GM12878 (cell line): ENCODE measurements around the gene RPL21.

ENCODE experiments used
- CHD2 ChIP-seq: IDR thresholded peaks from 2 replicates; pipeline ENCODE4 v1.6.1; 2011; ENCODE audit warnings: low read depth, low read length, improper control_type of control experiment, borderline replicate concordance
- CTCF ChIP-seq, 3 experiments: IDR thresholded peaks in 2 of 3; conservative IDR thresholded peaks in 1 of 3; 2 replicates each; pipeline ENCODE4 v1.5.1; 2011; ENCODE audit warnings: low read depth in 3 of 3, low read length in 3 of 3, mild to moderate bottlenecking in 3 of 3, control low read depth in 2 of 3, moderate library complexity in 2 of 3, inconsistent platforms in 1 of 3, mixed read lengths in 1 of 3; ENCODE audit not compliant: control insufficient read depth in 2 of 3, insufficient read depth in 1 of 3; ENCODE audit errors: extremely low read depth in 1 of 3
- SP1 ChIP-seq: IDR thresholded peaks from one replicate; pipeline ENCODE4 v1.6.1; 2011; ENCODE audit warnings: low read depth, low read length
- ZNF217 ChIP-seq: fragments of 450-650 bp; IDR thresholded peaks from 2 replicates; pipeline ENCODE4 v1.6.1; 2017; ENCODE audit warnings: antibody characterized with exemption, mild to moderate bottlenecking

DNA sequence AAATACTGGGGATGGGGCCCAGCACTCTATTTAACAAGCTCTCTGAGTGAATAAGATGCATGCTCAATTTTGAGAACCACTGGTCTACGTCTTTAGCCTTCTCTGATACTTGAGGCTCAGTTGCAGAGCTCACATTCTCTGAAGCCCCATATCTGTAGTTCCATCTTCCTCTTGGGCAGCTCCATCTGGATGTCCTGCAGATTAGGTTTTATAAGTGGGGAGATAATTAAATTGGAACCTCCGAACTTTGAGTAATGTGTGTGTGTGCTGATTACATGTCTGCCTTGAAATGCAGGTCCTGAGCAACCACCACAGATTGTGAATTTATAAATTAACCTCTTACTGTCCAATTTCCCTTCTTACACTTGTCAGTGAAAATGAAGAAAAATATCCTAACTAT lies 12.1 kb downstream of the RPL21 start:
- no peak for TF ChIP-seq CTCF (IDR thresholded peaks at IDR 0.05 in 2 of 3, conservative IDR thresholded peaks at IDR 0.05 in 1 of 3; ENCODE audit: control insufficient read depth in 2 of 3, extremely low read depth in 1 of 3, insufficient read depth in 1 of 3, low read depth in 3 of 3, low read length in 3 of 3)
- TF ChIP-seq ZNF217, result no peak
- TF ChIP-seq CHD2, result no peak
- TF ChIP-seq SP1, result no peak
